ENCODE results near the gene OTOA. TPM values are rescaled to one million over a fixed set of nuclear protein-coding genes. Genes with fewer than 3 reads are reported as not detected.
"Not testable (repeated sequence)": the region's sequence is repeated elsewhere in the genome, so short reads cannot be mapped to it uniquely, and the experiment has no call there.

Gene OTOA
- total RNA-seq, 1 donor from 2014 or later, result 0.04 TPM

- no peak for ATAC-seq
Measured at GRCh38 chr16:21641916-21642315, 21.9 kb upstream of the OTOA start.

- no peak for ATAC-seq
Measured at GRCh38 chr16:21642861-21643260, 20.9 kb upstream of the OTOA start.

GRCh38 chr16:21643785-21644184 is 20.0 kb upstream of the OTOA start:
- no peak for ATAC-seq

- no peak for ATAC-seq
Measured at GRCh38 chr16:21644674-21645073, 19.1 kb upstream of the OTOA start.

- no peak for ATAC-seq
Measured at GRCh38 chr16:21645261-21645721, 18.5 kb upstream of the OTOA start.

GRCh38 chr16:21646091-21646490 is 17.7 kb upstream of the OTOA start:
- ATAC-seq, result no peak

GRCh38 chr16:21646721-21647561 is 16.8 kb upstream of the OTOA start:
- ATAC-seq, result peak; percentile 73

- ATAC-seq, result no peak
Measured at GRCh38 chr16:21647562-21648164, 16.1 kb upstream of the OTOA start.

GRCh38 chr16:21649826-21650406 is 13.9 kb upstream of the OTOA start:
- not testable (repeated sequence) for ATAC-seq

- ATAC-seq, result no peak
Measured at GRCh38 chr16:21650521-21650920, 13.2 kb upstream of the OTOA start.

GRCh38 chr16:21651515-21651914 is 12.3 kb upstream of the OTOA start:
- ATAC-seq, result no peak

GRCh38 chr16:21652453-21652852 is 11.3 kb upstream of the OTOA start, which contains the start of gene IGSF6:
TSS of gene IGSF6 (minus strand) at chr16:21652608. CDS start at chr16:21652598, 10 bp downstream.
- ATAC-seq, result no peak

GRCh38 chr16:21653571-21653970 is 10.2 kb upstream of the OTOA start:
- no peak for ATAC-seq

GRCh38 chr16:21654466-21654865 is 9.3 kb upstream of the OTOA start:
- no peak for ATAC-seq

- ATAC-seq, result peak; percentile 80
Measured at GRCh38 chr16:21654881-21655280, 8.9 kb upstream of the OTOA start.

GRCh38 chr16:21656795-21657768 is 6.7 kb upstream of the OTOA start:
- ATAC-seq, result no peak

GRCh38 chr16:21659124-21659523 is 4.6 kb upstream of the OTOA start:
- no peak for ATAC-seq

GRCh38 chr16:21664801-21665492 is 1.2 kb downstream of the OTOA start:
- no peak for ATAC-seq

GRCh38 chr16:21666772-21667171 is 3.0 kb downstream of the OTOA start:
- ATAC-seq, result no peak

- ATAC-seq, result no peak
Measured at GRCh38 chr16:21667575-21667974, 3.8 kb downstream of the OTOA start.

- no peak for ATAC-seq
Measured at GRCh38 chr16:21673469-21673868, 9.7 kb downstream of the OTOA start.

- not testable (repeated sequence) for ATAC-seq
Measured at GRCh38 chr16:21674456-21674855, 10.7 kb downstream of the OTOA start.
